Suppressor macrophage (primary cell): ENCODE results near the gene NEGR1.

Experiments used
- DNase-seq, 4 experiments: peaks; one replicate each; pipeline ENCODE4 v3.0.0-alpha.2; 2020 to 2022

NEGR1 gene

GRCh38 chr1:71621785-71622184 lies 660.6 kb downstream of the NEGR1 start:
- DNase-seq = no peak

- no peak for DNase-seq
Measured at GRCh38 chr1:71618766-71619530, 663.4 kb downstream of the NEGR1 start.

GRCh38 chr1:71618191-71618590 lies 664.1 kb downstream of the NEGR1 start:
- DNase-seq = no peak

GRCh38 chr1:71610476-71610875 lies 671.9 kb downstream of the NEGR1 start:
- DNase-seq = no peak

GRCh38 chr1:71603044-71603776 lies 679.1 kb downstream of the NEGR1 start:
- no peak for DNase-seq

- DNase-seq = no peak
Measured at GRCh38 chr1:71600023-71600422, 682.3 kb downstream of the NEGR1 start.

GRCh38 chr1:71599306-71599705 lies 683.0 kb downstream of the NEGR1 start:
- no peak for DNase-seq

GRCh38 chr1:71593523-71593922 lies 688.8 kb downstream of the NEGR1 start:
- DNase-seq = no peak

GRCh38 chr1:71592646-71593274 lies 689.6 kb downstream of the NEGR1 start:
- no peak for DNase-seq

GRCh38 chr1:71589005-71589404 lies 693.3 kb downstream of the NEGR1 start:
- no peak for DNase-seq

GRCh38 chr1:71587961-71588360 lies 694.4 kb downstream of the NEGR1 start:
- peak; percentile 3 to 45 (median 21) for DNase-seq

GRCh38 chr1:71586030-71586429 lies 696.3 kb downstream of the NEGR1 start:
- no peak for DNase-seq

GRCh38 chr1:71583756-71584155 lies 698.6 kb downstream of the NEGR1 start:
- DNase-seq = peak in 2 of 4 experiments; percentile 40 to 66

- peak in 2 of 4 experiments; percentile 3 to 20 for DNase-seq
Measured at GRCh38 chr1:71582673-71583072, 699.7 kb downstream of the NEGR1 start.

- no peak for DNase-seq
Measured at GRCh38 chr1:71577451-71578131, 704.7 kb downstream of the NEGR1 start.

GRCh38 chr1:71572038-71572437 lies 710.3 kb downstream of the NEGR1 start:
- DNase-seq = no peak

- DNase-seq = no peak
Measured at GRCh38 chr1:71566413-71566812, 715.9 kb downstream of the NEGR1 start.

- no peak for DNase-seq
Measured at GRCh38 chr1:71565831-71566230, 716.5 kb downstream of the NEGR1 start.

GRCh38 chr1:71565262-71565661 lies 717.1 kb downstream of the NEGR1 start:
- no peak for DNase-seq

- no peak for DNase-seq
Measured at GRCh38 chr1:71562298-71562697, 720.0 kb downstream of the NEGR1 start.

GRCh38 chr1:71561729-71562128 lies 720.6 kb downstream of the NEGR1 start:
- DNase-seq = no peak

- DNase-seq = no peak
Measured at GRCh38 chr1:71561206-71561605, 721.1 kb downstream of the NEGR1 start.

GRCh38 chr1:71559880-71560279 lies 722.5 kb downstream of the NEGR1 start:
- no peak for DNase-seq
